HL-60 (cell line): Measurements from ENCODE around the gene TANGO2.

Experiments
- DNase-seq, 2 experiments: peaks; one replicate each; pipeline ENCODE4 v3.0.0-alpha.2; 2010 to 2020; ENCODE audit warnings: low read depth in 1 of 2, low spot score in 1 of 2
- H3K27ac ChIP-seq: fragments of 250-450 bp; sonication (Bioruptor Pico); replicated peaks from 2 replicates; pipeline ENCODE4 v1.5.1; 2020; ENCODE audit warnings: mild to moderate bottlenecking, moderate library complexity
- H3K27me3 ChIP-seq: fragments of 250-450 bp; sonication (Bioruptor Pico); 2 replicates; pipeline ENCODE4 v1.5.1; 2021; ENCODE audit warnings: mild to moderate bottlenecking, moderate library complexity; ENCODE audit not compliant: insufficient read depth, poor library complexity, severe bottlenecking
- H3K4me3 ChIP-seq: replicated peaks from 2 replicates; pipeline ENCODE4 v1.5.1; 2011; ENCODE audit warnings: mild to moderate bottlenecking, control low read depth, low read length; ENCODE audit not compliant: insufficient read depth
- CTCF ChIP-seq: IDR thresholded peaks from one replicate; pipeline ENCODE4 v1.5.1; 2011; ENCODE audit warnings: low read length, control low read depth, inconsistent platforms; ENCODE audit not compliant: insufficient read depth
- GABPA ChIP-seq: IDR thresholded peaks from 2 replicates; pipeline ENCODE4 v1.6.1; 2012; ENCODE audit warnings: low read depth
- POLR2AphosphoS5 ChIP-seq: IDR thresholded peaks from 2 replicates; pipeline ENCODE4 v1.6.1; 2012; ENCODE audit warnings: low read depth
- REST ChIP-seq: IDR thresholded peaks from 2 replicates; pipeline ENCODE4 v1.6.1; 2012; ENCODE audit warnings: low read depth; ENCODE audit not compliant: insufficient replicate concordance
- SPI1 ChIP-seq: IDR thresholded peaks from 2 replicates; pipeline ENCODE4 v1.6.1; 2012; ENCODE audit warnings: low read depth, mild to moderate bottlenecking, borderline replicate concordance

TANGO2 gene

GRCh38 chr22:19998991-19999820, 21.7 kb upstream of the TANGO2 start:
- Histone ChIP-seq H3K27ac (no peak overlapping the region), H3K4me3 (no peak overlapping the region), H3K27me3 (no peaks in the 10 kb centered on the region)
- no peak for DNase-seq
- TF ChIP-seq GABPA: no peak
- no peak for TF ChIP-seq POLR2AphosphoS5
- no peak for TF ChIP-seq REST
- TF ChIP-seq SPI1: no peak
- no peak for TF ChIP-seq CTCF

- H3K27ac ChIP-seq: no peak overlapping the region
- no peak overlapping the region for H3K4me3 ChIP-seq
- no peak for DNase-seq
- no peaks in the 10 kb centered on the region for H3K27me3 ChIP-seq
- TF ChIP-seq POLR2AphosphoS5: no peak
- no peak for TF ChIP-seq REST
- TF ChIP-seq CTCF: no peak
- no peak for TF ChIP-seq SPI1
- no peak for TF ChIP-seq GABPA
Observed at GRCh38 chr22:20000246-20001081, 20.4 kb upstream of the TANGO2 start.

- Histone ChIP-seq H3K27ac (no peak overlapping the region), H3K27me3 (no peaks in the 10 kb centered on the region), H3K4me3 (no peak overlapping the region)
- TF ChIP-seq CTCF (no peak), GABPA (no peak), REST (no peak), POLR2AphosphoS5 (no peak), SPI1 (no peak)
- no peak for DNase-seq
Observed at GRCh38 chr22:20001082-20001638, 19.8 kb upstream of the TANGO2 start.
